Fibroblast of the aortic adventitia (primary cell): ENCODE measurements around the gene CD37. TPM values are rescaled to one million over a fixed set of nuclear protein-coding genes. Genes with fewer than 3 reads are reported as not detected.
"Not testable (repeated sequence)": the region's sequence is repeated elsewhere in the genome, so short reads cannot be mapped to it uniquely, and the experiment has no call there.

Source experiments
- DNase-seq: peaks from one replicate; pipeline ENCODE4 v3.0.0-alpha.2; 2010; ENCODE audit warnings: low read depth
- H3K4me3 ChIP-seq: 2 replicates; pipeline ENCODE4 v1.5.1; 2011; ENCODE audit warnings: low read depth, mild to moderate bottlenecking, control low read depth, low read length, moderate library complexity
- CTCF ChIP-seq: IDR thresholded peaks from 2 replicates; pipeline ENCODE4 v1.5.1; 2011; ENCODE audit warnings: mild to moderate bottlenecking, low read length, control low read depth, inconsistent platforms; ENCODE audit not compliant: insufficient read depth
- total RNA-seq: library from RNA; depleted of rRNA; stranded (reverse); fragments of >200 nt; gene quantifications from 2 replicates; pipeline ENCODE4 v1.2.3, GENCODE V29; 2012; ENCODE audit warnings: low replicate concordance

Gene CD37
- total RNA-seq, 1 donor = not detected

DNA sequence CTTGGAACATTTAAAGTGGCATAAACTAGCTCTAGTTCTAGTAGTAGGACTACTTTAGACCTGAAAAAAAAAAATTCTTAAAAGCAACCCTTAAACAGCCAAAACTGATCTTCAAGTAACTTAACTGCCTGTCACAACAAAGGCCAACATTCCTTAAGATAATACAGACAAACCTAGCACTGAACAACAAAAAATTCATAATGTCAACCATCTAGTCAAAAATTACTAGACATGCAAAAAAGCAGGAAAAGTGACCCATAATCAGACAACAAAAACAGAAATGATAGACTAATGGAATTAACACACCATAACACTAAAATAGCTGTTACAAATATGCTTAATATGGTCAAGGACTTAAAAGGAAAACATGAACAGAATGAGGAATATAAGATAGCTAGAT, 16.9 kb upstream of the CD37 start:
- no peak for DNase-seq
- TF ChIP-seq CTCF = no peak
- H3K4me3 ChIP-seq = no peak overlapping the region

- no peak for TF ChIP-seq CTCF
- no peak for DNase-seq
- no peak within 1 kb of the TSS for H3K4me3 ChIP-seq
These were observed 10.2 kb upstream of the CD37 start, which contains the start of gene SLC6A16 for GRCh38 chr19:49324801-49325576. Gene SLC6A16, minus strand, starts transcription at chr19:49325191. Its CDS starts 13,844 bp downstream, at chr19:49311347.

- DNase-seq, H3K4me3 ChIP-seq: not testable (repeated sequence)
These were observed 9.4 kb upstream of the CD37 start for GRCh38 chr19:49325756-49326155.

- DNase-seq = no peak
- TF ChIP-seq CTCF = no peak
- H3K4me3 ChIP-seq = no peak overlapping the region
These were observed 9.0 kb upstream of the CD37 start for GRCh38 chr19:49326165-49326704.

- no peak overlapping the region for H3K4me3 ChIP-seq
- peak; percentile 67 for TF ChIP-seq CTCF
- peak; percentile 24 for DNase-seq
These were observed 7.2 kb upstream of the CD37 start for GRCh38 chr19:49327878-49328544.

GRCh38 chr19:49328741-49329140, 6.5 kb upstream of the CD37 start:
- TF ChIP-seq CTCF = no peak
- no peak overlapping the region for H3K4me3 ChIP-seq
- DNase-seq = no peak

DNA sequence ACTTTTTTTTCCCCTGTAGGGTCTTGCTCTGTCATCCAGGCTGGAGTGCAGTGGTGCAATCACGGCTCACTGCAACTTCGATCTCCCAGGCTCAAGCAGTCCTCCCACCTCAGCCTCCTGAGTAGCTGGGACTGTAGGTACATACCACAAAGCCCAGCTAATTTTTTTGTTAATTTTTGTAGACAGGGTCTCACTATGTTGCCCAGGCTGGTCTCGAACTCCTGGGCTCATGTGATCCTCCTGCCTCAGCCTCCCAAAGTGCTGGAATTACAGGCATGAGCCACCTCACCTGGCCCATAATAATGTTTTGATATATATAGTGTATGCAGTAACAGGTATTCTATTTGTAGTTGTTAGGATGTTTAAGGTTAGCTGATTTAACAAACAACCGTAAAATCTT, 4.0 kb upstream of the CD37 start:
- H3K4me3 ChIP-seq, DNase-seq: not testable (repeated sequence)
